ENCODE measurements around the gene CCN2. TPM values are rescaled to one million over a fixed set of nuclear protein-coding genes. Genes with fewer than 3 reads are reported as not detected.

The CCN2 gene
- total and polyA plus RNA-seq, 2 donors (not counting 1 experiment from before 2014, with no cell fraction given) = 22.8 to 216 TPM

DNA sequence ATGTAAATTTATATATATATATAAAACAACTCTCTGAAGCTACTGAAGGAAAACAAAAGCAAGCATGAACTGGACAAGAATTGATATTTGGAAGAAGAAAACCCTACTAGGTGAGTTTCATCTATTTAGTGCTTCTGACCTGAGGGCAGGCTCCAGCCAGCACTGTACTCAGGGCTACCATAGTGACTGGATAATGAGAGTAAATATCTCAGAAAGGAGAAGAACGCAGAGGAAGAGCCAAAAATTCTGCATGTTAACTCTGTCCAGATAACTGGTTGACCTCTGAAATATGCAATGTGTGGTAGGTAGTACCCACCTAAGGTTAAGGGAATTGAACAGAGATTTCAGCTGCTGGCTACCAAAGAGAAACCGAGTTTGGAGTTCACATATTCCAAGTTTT lies 41.4 kb upstream of the CCN2 start:
- no peak for DNase-seq (ENCODE audit: low read depth in 2 of 2)
- Histone ChIP-seq H2AFZ (ENCODE audit: low read length) (no peak overlapping the region), H3K9me3 (ENCODE audit: control insufficient read depth, insufficient read depth, low read depth, low read length) (no peaks in the 10 kb centered on the region), H3K4me2 (ENCODE audit: extremely low read depth, insufficient read depth, low read length) (no peak overlapping the region), H3K36me3 (ENCODE audit: control insufficient read depth, insufficient read depth, low read length) (no peaks in the 10 kb centered on the region), H3K4me3 (replicated peaks in 1 of 4; ENCODE audit: control extremely low read depth in 1 of 4, insufficient read depth in 1 of 4, low read depth in 3 of 4, low read length in 4 of 4) (no peak overlapping the region), H3K27me3 (ENCODE audit: control insufficient read depth, insufficient read depth, low read length) (no peaks in the 10 kb centered on the region), H3K27ac (ENCODE audit: insufficient read depth, low read length) (no peak overlapping the region), H4K20me1 (ENCODE audit: control insufficient read depth, extremely low read depth, insufficient read depth, low read length) (no peaks in the 10 kb centered on the region), H3K4me1 (ENCODE audit: control insufficient read depth, extremely low read depth, insufficient read depth, low read length) (no peaks in the 10 kb centered on the region), H3K79me2 (ENCODE audit: control insufficient read depth, insufficient read depth, low read length) (no peaks in the 10 kb centered on the region), H3K9ac (ENCODE audit: insufficient read depth, low read length) (no peak overlapping the region)
- TF ChIP-seq, protein P1, sequence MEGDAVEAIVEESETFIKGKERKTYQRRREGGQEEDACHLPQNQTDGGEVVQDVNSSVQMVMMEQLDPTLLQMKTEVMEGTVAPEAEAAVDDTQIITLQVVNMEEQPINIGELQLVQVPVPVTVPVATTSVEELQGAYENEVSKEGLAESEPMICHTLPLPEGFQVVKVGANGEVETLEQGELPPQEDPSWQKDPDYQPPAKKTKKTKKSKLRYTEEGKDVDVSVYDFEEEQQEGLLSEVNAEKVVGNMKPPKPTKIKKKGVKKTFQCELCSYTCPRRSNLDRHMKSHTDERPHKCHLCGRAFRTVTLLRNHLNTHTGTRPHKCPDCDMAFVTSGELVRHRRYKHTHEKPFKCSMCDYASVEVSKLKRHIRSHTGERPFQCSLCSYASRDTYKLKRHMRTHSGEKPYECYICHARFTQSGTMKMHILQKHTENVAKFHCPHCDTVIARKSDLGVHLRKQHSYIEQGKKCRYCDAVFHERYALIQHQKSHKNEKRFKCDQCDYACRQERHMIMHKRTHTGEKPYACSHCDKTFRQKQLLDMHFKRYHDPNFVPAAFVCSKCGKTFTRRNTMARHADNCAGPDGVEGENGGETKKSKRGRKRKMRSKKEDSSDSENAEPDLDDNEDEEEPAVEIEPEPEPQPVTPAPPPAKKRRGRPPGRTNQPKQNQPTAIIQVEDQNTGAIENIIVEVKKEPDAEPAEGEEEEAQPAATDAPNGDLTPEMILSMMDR (conservative IDR thresholded peaks at IDR 0.05 in 1 of 2, IDR thresholded peaks at IDR 0.05 in 1 of 2; ENCODE audit: low read depth in 1 of 2, low read length in 2 of 2) = no peak
- no peak for TF ChIP-seq EZH2 (IDR thresholded peaks at IDR 0.05; ENCODE audit: low read length, missing control alignments)

DNA sequence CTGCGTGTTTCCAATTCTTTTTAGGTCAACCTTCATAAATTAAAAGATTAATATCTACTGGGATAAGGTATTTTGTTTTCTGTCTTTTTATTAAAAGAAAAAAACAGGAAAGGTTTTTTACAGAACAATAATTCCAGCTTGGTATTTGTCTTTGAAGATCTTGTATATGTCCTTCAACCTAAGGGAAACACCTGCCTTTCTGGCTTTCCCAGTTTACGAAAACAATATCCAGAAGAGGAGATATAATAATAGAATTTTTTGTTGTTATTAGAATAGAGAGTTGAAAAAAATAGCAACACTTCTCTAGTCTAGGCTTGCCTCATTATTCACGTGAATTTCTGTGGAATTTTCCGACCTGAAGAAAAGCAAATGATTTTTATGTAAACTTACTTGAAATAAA lies 37.9 kb upstream of the CCN2 start:
- H3K4me1 ChIP-seq (ENCODE audit: control insufficient read depth, extremely low read depth, insufficient read depth, low read length) = no peaks in the 10 kb centered on the region
- H2AFZ ChIP-seq (ENCODE audit: low read length) = no peak overlapping the region
- no peaks in the 10 kb centered on the region for H3K79me2 ChIP-seq (ENCODE audit: control insufficient read depth, insufficient read depth, low read length)
- no peak for TF ChIP-seq EZH2 (IDR thresholded peaks at IDR 0.05; ENCODE audit: low read length, missing control alignments)
- no peak overlapping the region for H3K4me2 ChIP-seq (ENCODE audit: extremely low read depth, insufficient read depth, low read length)
- H3K36me3 ChIP-seq (ENCODE audit: control insufficient read depth, insufficient read depth, low read length) = no peaks in the 10 kb centered on the region
- no peaks in the 10 kb centered on the region for H3K27me3 ChIP-seq (ENCODE audit: control insufficient read depth, insufficient read depth, low read length)
- H3K27ac ChIP-seq (ENCODE audit: insufficient read depth, low read length) = no peak overlapping the region
- no peak overlapping the region for H3K4me3 ChIP-seq (replicated peaks in 1 of 4; ENCODE audit: control extremely low read depth in 1 of 4, insufficient read depth in 1 of 4, low read depth in 3 of 4, low read length in 4 of 4)
- no peaks in the 10 kb centered on the region for H4K20me1 ChIP-seq (ENCODE audit: control insufficient read depth, extremely low read depth, insufficient read depth, low read length)
- H3K9ac ChIP-seq (ENCODE audit: insufficient read depth, low read length) = no peak overlapping the region
- DNase-seq (ENCODE audit: low read depth in 2 of 2) = no peak
- no peaks in the 10 kb centered on the region for H3K9me3 ChIP-seq (ENCODE audit: control insufficient read depth, insufficient read depth, low read depth, low read length)

DNA sequence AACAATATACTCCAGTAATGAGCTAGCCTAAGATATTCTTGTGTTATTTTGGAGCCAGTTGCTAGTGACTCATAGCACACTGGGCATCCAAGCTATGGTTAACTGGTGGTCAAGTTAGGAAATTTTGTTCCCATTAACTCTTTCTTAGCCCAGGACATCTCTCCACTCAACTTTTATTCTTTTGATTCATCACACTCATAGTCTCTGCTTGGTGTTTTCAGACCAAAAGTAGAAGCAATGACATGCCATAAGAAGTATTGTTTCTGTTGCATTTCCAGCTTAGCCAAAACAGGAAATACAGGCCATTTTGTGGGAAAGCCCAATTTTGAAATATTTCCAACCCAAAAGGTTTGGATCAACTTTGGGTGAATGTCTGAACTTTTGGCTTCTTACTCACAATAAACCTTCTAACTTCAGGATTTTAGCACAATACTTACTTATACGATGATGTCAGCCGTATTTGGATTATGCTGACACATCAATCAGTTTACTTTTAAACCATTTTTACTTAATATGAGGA lies 31.6 kb upstream of the CCN2 start:
- peak; percentile 92 to 93 for DNase-seq (ENCODE audit: low read depth in 2 of 2)
- no peak overlapping the region for H3K9ac ChIP-seq (ENCODE audit: insufficient read depth, low read length)
- H3K36me3 ChIP-seq (ENCODE audit: control insufficient read depth, insufficient read depth, low read length) = no peaks in the 10 kb centered on the region
- no peaks in the 10 kb centered on the region for H3K27me3 ChIP-seq (ENCODE audit: control insufficient read depth, insufficient read depth, low read length)
- TF ChIP-seq, protein P1 (conservative IDR thresholded peaks at IDR 0.05 in 1 of 2, IDR thresholded peaks at IDR 0.05 in 1 of 2; ENCODE audit: low read depth in 1 of 2, low read length in 2 of 2) = no peak
- no peak for TF ChIP-seq EZH2 (IDR thresholded peaks at IDR 0.05; ENCODE audit: low read length, missing control alignments)
- H3K9me3 ChIP-seq (ENCODE audit: control insufficient read depth, insufficient read depth, low read depth, low read length) = no peaks in the 10 kb centered on the region
- peaks cover 9% of the 10 kb centered on the region for H3K4me1 ChIP-seq (ENCODE audit: control insufficient read depth, extremely low read depth, insufficient read depth, low read length)
- no peak overlapping the region for H3K4me3 ChIP-seq (replicated peaks in 1 of 4; ENCODE audit: control extremely low read depth in 1 of 4, insufficient read depth in 1 of 4, low read depth in 3 of 4, low read length in 4 of 4)
- no peak overlapping the region for H2AFZ ChIP-seq (ENCODE audit: low read length)
- H3K79me2 ChIP-seq (ENCODE audit: control insufficient read depth, insufficient read depth, low read length) = no peaks in the 10 kb centered on the region
- no peaks in the 10 kb centered on the region for H4K20me1 ChIP-seq (ENCODE audit: control insufficient read depth, extremely low read depth, insufficient read depth, low read length)
- no peak overlapping the region for H3K27ac ChIP-seq (ENCODE audit: insufficient read depth, low read length)
- peak overlapping the region; percentile 19 for H3K4me2 ChIP-seq (ENCODE audit: extremely low read depth, insufficient read depth, low read length)

Data from fibroblast of lung (primary cell).